ENCODE measurements around the gene MRPL36.

The MRPL36 gene

DNA sequence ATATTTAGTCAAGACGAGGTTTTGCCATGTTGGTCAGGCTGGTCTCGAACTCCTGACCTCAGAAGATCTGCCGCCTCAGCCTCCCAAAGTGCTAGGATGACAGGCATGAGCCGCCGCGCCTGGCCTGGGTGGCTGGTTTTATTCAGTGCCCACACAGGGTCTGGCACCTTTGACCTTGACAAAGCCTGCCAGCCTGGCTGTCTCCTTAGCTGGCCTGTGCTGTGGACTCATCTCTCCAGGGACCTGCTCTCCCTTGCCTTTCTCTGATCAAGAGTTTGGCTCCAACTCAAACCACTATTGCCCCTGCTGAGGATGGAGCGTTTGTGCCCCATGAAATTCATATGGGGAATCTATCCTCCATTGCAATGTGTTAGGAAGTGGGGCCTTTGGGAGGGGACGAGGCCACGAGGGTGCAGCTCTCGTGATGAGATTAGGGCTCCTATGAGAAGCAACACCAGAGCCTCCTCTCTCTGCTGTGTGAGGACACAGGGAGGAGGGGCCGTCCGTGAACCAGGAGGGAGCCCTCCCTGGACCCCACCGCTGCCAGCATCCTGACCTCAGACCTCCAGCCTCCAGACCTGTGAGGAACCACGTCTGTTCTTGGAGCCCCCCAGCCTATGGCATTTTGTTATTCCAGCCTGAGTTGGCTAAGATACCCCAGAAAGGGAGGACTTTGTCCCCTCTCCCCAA, 45.0 kb downstream of the MRPL36 start:
- Histone ChIP-seq H3K27me3 (ENCODE audit: insufficient read depth, poor library complexity, severe bottlenecking) (no peaks in the 10 kb centered on the region), H3K27ac (replicated peaks) (no peak overlapping the region), H3K4me3 (replicated peaks; ENCODE audit: insufficient read depth, low read length) (no peak overlapping the region)
- TF ChIP-seq, protein P1, sequence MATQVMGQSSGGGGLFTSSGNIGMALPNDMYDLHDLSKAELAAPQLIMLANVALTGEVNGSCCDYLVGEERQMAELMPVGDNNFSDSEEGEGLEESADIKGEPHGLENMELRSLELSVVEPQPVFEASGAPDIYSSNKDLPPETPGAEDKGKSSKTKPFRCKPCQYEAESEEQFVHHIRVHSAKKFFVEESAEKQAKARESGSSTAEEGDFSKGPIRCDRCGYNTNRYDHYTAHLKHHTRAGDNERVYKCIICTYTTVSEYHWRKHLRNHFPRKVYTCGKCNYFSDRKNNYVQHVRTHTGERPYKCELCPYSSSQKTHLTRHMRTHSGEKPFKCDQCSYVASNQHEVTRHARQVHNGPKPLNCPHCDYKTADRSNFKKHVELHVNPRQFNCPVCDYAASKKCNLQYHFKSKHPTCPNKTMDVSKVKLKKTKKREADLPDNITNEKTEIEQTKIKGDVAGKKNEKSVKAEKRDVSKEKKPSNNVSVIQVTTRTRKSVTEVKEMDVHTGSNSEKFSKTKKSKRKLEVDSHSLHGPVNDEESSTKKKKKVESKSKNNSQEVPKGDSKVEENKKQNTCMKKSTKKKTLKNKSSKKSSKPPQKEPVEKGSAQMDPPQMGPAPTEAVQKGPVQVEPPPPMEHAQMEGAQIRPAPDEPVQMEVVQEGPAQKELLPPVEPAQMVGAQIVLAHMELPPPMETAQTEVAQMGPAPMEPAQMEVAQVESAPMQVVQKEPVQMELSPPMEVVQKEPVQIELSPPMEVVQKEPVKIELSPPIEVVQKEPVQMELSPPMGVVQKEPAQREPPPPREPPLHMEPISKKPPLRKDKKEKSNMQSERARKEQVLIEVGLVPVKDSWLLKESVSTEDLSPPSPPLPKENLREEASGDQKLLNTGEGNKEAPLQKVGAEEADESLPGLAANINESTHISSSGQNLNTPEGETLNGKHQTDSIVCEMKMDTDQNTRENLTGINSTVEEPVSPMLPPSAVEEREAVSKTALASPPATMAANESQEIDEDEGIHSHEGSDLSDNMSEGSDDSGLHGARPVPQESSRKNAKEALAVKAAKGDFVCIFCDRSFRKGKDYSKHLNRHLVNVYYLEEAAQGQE (IDR thresholded peaks at IDR 0.05; ENCODE audit: insufficient replicate concordance, low read depth), result no peak
- TF ChIP-seq, protein P2, sequence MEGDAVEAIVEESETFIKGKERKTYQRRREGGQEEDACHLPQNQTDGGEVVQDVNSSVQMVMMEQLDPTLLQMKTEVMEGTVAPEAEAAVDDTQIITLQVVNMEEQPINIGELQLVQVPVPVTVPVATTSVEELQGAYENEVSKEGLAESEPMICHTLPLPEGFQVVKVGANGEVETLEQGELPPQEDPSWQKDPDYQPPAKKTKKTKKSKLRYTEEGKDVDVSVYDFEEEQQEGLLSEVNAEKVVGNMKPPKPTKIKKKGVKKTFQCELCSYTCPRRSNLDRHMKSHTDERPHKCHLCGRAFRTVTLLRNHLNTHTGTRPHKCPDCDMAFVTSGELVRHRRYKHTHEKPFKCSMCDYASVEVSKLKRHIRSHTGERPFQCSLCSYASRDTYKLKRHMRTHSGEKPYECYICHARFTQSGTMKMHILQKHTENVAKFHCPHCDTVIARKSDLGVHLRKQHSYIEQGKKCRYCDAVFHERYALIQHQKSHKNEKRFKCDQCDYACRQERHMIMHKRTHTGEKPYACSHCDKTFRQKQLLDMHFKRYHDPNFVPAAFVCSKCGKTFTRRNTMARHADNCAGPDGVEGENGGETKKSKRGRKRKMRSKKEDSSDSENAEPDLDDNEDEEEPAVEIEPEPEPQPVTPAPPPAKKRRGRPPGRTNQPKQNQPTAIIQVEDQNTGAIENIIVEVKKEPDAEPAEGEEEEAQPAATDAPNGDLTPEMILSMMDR (IDR thresholded peaks at IDR 0.05; ENCODE audit: insufficient read depth, low read length), result no peak
- TF ChIP-seq GABPA (IDR thresholded peaks at IDR 0.05; ENCODE audit: low read depth) (no peak), POLR2AphosphoS5 (IDR thresholded peaks at IDR 0.05; ENCODE audit: low read depth) (no peak), SPI1 (IDR thresholded peaks at IDR 0.05; ENCODE audit: borderline replicate concordance, low read depth) (no peak)
- no peak for DNase-seq (ENCODE audit: low read depth in 1 of 2, low spot score in 1 of 2)

DNA sequence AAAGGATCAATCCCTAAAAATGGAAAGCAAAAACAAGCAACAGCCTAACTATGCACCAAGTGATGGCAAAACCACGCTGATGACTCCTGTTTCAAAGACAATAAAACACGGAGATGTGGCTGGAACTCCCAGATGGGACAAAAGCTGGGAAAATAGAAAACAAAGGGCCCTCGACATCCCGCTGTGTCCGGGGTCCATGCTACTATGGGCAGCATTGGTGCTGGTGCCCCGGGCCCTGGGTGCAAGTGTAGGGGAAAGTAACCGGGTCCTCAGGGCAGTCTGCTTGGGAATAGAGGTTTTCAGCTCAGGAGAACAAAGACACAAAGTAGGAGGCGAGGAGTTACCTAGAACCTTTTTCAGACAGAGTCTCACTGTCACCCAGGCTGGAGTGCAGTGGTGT, 46.1 kb downstream of the MRPL36 start:
- no peak overlapping the region for H3K4me3 ChIP-seq (replicated peaks; ENCODE audit: insufficient read depth, low read length)
- no peak for TF ChIP-seq GABPA (IDR thresholded peaks at IDR 0.05; ENCODE audit: low read depth)
- no peak for TF ChIP-seq SPI1 (IDR thresholded peaks at IDR 0.05; ENCODE audit: borderline replicate concordance, low read depth)
- TF ChIP-seq POLR2AphosphoS5 (IDR thresholded peaks at IDR 0.05; ENCODE audit: low read depth), result no peak
- TF ChIP-seq, protein P1 (IDR thresholded peaks at IDR 0.05; ENCODE audit: insufficient replicate concordance, low read depth), result no peak
- TF ChIP-seq, protein P2 (IDR thresholded peaks at IDR 0.05; ENCODE audit: insufficient read depth, low read length), result no peak
- DNase-seq (ENCODE audit: low read depth in 1 of 2, low spot score in 1 of 2), result no peak
- H3K27ac ChIP-seq (replicated peaks), result no peak overlapping the region
- H3K27me3 ChIP-seq (ENCODE audit: insufficient read depth, poor library complexity, severe bottlenecking), result no peaks in the 10 kb centered on the region

DNA sequence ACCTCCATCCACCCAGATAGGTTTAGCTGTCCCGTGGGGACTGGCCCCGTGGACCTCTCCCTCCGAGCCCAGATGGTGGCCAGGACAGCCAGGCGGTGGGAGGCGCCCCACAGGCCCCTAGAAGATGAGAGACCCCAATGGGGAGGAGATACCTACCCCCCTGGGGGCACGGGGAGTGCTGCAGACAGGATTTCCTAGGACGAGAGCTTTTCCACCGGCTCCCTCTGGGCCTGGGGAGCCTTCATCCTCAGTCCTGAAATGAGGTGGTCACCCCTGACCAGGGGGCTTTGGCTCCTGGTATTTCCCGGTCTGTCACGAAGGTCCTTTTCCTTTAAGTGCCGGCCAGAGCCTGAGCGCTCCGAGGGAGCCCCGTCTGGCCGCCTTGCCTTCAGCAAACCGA, 46.8 kb downstream of the MRPL36 start:
- no peak overlapping the region for H3K27ac ChIP-seq (replicated peaks)
- no peak for DNase-seq (ENCODE audit: low read depth in 1 of 2, low spot score in 1 of 2)
- no peak for TF ChIP-seq SPI1 (IDR thresholded peaks at IDR 0.05; ENCODE audit: borderline replicate concordance, low read depth)
- no peak for TF ChIP-seq POLR2AphosphoS5 (IDR thresholded peaks at IDR 0.05; ENCODE audit: low read depth)
- TF ChIP-seq, protein P1 (IDR thresholded peaks at IDR 0.05; ENCODE audit: insufficient replicate concordance, low read depth), result no peak
- TF ChIP-seq, protein P2 (IDR thresholded peaks at IDR 0.05; ENCODE audit: insufficient read depth, low read length), result no peak
- TF ChIP-seq GABPA (IDR thresholded peaks at IDR 0.05; ENCODE audit: low read depth), result no peak
- no peaks in the 10 kb centered on the region for H3K27me3 ChIP-seq (ENCODE audit: insufficient read depth, poor library complexity, severe bottlenecking)
- H3K4me3 ChIP-seq (replicated peaks; ENCODE audit: insufficient read depth, low read length), result no peak overlapping the region

Data from HL-60 (cell line).